Prostate gland (tissue), 2 donors: ENCODE measurements around the gene DNAJC22.

Source experiments
- CTCF ChIP-seq, 4 experiments: fragments of 200-600 bp in 2 of 4; fragments of 450-650 bp in 2 of 4; sonication (generic) in 2 of 4; IDR thresholded peaks; 1 replicate in 3 of 4; 2 replicates in 1 of 4; pipeline ENCODE4 v1.5.1; 2016 to 2019; ENCODE audit warnings: antibody characterized with exemption in 4 of 4, mild to moderate bottlenecking in 2 of 4, moderate library complexity in 2 of 4
- POLR2A ChIP-seq: fragments of 450-650 bp; IDR thresholded peaks from one replicate; pipeline ENCODE4 v1.6.1; 2016; ENCODE audit warnings: antibody characterized with exemption, mild to moderate bottlenecking
- POLR2AphosphoS5 ChIP-seq: sonication (generic); formaldehyde crosslinking; IDR thresholded peaks from one replicate; pipeline ENCODE4 v1.6.1; 2017; ENCODE audit warnings: antibody characterized with exemption

GRCh38 chr12:49334226-49334625 is 12.5 kb upstream of the DNAJC22 start:
- TF ChIP-seq CTCF (IDR thresholded peaks at IDR 0.05), result no peak
- no peak for TF ChIP-seq POLR2AphosphoS5
- no peak for TF ChIP-seq POLR2A
